Measurements from ENCODE around the gene IGFL1. TPM values are rescaled to one million over a fixed set of nuclear protein-coding genes. Genes with fewer than 3 reads are reported as not detected.

IGFL1 gene
- total RNA-seq, 1 donor from 2014 or later, result not detected

DNA sequence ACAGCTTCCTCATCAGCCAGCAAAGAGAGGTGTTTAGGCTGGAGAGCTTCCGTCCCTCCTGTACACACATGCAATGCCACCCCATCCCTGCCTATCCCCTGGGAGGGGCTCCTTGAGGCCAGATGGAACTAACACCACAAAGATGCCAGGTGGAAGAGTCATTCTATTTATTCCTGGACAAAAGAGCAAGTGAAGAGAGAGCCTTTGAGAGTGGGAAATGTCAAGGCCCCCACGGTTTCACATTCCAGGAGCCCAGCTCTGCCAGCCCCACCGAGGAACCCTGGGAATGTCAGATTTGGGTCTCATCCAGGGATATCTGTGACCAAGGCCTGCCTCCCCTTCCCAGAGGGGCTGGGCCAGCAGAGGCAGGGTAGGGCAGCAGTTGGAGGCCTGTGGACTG is 30.8 kb upstream of the IGFL1 start:
- no peak for TF ChIP-seq CTCF (IDR thresholded peaks at IDR 0.05)
- peaks cover 6% of the 10 kb centered on the region for H3K27me3 ChIP-seq
- H3K4me1 ChIP-seq, result no peaks in the 10 kb centered on the region
- DNase-seq (no peak), ATAC-seq (no peak)
- intact Hi-C loops (cut with DNase I), result no loop called here
- no peaks in the 10 kb centered on the region for H3K36me3 ChIP-seq
- no peak overlapping the region for H3K27ac ChIP-seq
- no peak overlapping the region for H3K4me3 ChIP-seq
- no peaks in the 10 kb centered on the region for H3K9me3 ChIP-seq

- no peak overlapping the region for H3K4me3 ChIP-seq
- peaks cover 2% of the 10 kb centered on the region for H3K27me3 ChIP-seq
- no peaks in the 10 kb centered on the region for H3K9me3 ChIP-seq
- no peaks in the 10 kb centered on the region for H3K4me1 ChIP-seq
- H3K27ac ChIP-seq, result no peak overlapping the region
- no peaks in the 10 kb centered on the region for H3K36me3 ChIP-seq
- no peak for ATAC-seq
- intact Hi-C loops (cut with DNase I), result no loop called here
- no peak for DNase-seq
- no peak for TF ChIP-seq CTCF (IDR thresholded peaks at IDR 0.05)
Measured at GRCh38 chr19:46201454-46202310, 27.9 kb upstream of the IGFL1 start.

DNA sequence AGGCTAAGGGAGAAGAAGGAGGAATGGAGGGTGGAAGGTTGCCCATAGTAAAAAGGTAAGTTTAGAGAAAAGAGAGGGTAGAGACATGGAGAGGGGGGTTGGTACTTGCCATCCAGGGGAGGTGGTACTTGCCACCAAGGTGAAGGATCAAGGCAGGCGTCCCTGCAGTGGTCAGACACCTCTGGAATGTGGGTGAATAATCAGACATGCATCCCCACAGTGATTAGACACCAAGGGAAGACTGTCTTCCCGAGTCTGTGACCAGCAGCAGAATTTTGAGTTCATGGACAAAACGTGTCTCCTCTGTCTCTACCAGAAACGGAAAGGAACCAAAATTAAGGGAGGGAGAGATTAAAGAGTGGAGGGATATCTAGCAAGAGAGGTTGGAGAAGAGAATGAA is 27.1 kb upstream of the IGFL1 start:
- no peak for ATAC-seq
- H3K4me3 ChIP-seq, result no peak overlapping the region
- no peaks in the 10 kb centered on the region for H3K36me3 ChIP-seq
- TF ChIP-seq CTCF (IDR thresholded peaks at IDR 0.05), result no peak
- intact Hi-C loops (cut with DNase I), result no loop called here
- DNase-seq, result no peak
- H3K9me3 ChIP-seq, result no peaks in the 10 kb centered on the region
- no peak overlapping the region for H3K27ac ChIP-seq
- no peaks in the 10 kb centered on the region for H3K4me1 ChIP-seq
- no peaks in the 10 kb centered on the region for H3K27me3 ChIP-seq

GRCh38 chr19:46202872-46203860 is 26.4 kb upstream of the IGFL1 start:
- Histone ChIP-seq H3K4me1 (no peaks in the 10 kb centered on the region), H3K27me3 (no peaks in the 10 kb centered on the region), H3K27ac (no peak overlapping the region), H3K9me3 (no peaks in the 10 kb centered on the region), H3K36me3 (no peaks in the 10 kb centered on the region), H3K4me3 (no peak overlapping the region)
- no peak for TF ChIP-seq CTCF (IDR thresholded peaks at IDR 0.05)
- ATAC-seq (no peak), DNase-seq (no peak)
- intact Hi-C loops (cut with DNase I), result no loop called here

- TF ChIP-seq CTCF (IDR thresholded peaks at IDR 0.05), result no peak
- intact Hi-C loops (cut with DNase I), result no loop called here
- H3K27ac ChIP-seq, result no peak overlapping the region
- H3K4me1 ChIP-seq, result no peaks in the 10 kb centered on the region
- H3K36me3 ChIP-seq, result no peaks in the 10 kb centered on the region
- no peaks in the 10 kb centered on the region for H3K27me3 ChIP-seq
- DNase-seq (no peak), ATAC-seq (no peak)
- H3K9me3 ChIP-seq, result no peaks in the 10 kb centered on the region
- no peak overlapping the region for H3K4me3 ChIP-seq
Measured at GRCh38 chr19:46204008-46204407, 25.5 kb upstream of the IGFL1 start.
